Activated CD4-positive, alpha-beta T cell treated with anti-CD3 and anti-CD28 coated beads for 4 hours (primary cell): ENCODE results near the gene IFT27.

Experiments used
- DNase-seq, 2 donors: peaks; one replicate each; pipeline ENCODE4 v3.0.0-alpha.2; 2020

IFT27 gene, protein sequence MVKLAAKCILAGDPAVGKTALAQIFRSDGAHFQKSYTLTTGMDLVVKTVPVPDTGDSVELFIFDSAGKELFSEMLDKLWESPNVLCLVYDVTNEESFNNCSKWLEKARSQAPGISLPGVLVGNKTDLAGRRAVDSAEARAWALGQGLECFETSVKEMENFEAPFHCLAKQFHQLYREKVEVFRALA

DNA sequence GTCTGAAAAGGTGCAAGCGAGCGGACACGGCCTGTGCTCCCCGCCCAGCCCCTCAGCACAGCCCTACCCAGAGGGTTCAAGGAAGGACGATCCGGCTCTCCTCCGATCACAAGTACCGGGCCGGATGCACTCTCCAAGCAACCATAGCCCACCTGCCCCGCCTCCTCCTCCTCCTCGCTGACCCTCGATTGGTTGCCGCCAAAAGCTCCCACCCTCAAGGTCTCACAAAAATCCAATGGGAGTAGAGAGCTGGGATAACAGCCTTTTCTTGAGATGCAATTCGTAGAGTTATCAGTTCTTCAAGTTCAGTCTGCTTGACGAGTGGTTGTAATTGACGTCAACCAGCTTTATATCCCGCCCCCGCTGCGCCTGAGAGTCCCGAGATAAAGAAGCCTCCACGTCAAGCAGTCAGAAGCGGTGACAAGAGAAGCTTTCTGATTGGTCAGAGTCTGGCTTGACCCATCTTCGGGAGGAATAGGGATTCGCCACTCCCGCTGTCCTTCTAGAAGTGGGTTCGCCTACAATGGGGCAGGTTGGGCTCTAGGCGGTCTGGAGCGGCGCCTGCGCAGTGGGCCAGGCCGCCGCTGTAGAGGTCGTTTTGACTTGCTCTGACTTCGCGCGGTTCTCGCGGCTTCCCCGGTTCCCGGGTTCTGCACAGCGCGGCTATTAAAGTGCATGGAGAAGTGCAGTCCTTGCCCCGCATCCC is at the start of gene IFT27:
Gene IFT27 (minus strand): TSS at position 156 of the 706 bp plus-strand sequence. CDS start 412 bp downstream, outside the sequence.
- DNase-seq: peak; percentile 96 to 98

DNA sequence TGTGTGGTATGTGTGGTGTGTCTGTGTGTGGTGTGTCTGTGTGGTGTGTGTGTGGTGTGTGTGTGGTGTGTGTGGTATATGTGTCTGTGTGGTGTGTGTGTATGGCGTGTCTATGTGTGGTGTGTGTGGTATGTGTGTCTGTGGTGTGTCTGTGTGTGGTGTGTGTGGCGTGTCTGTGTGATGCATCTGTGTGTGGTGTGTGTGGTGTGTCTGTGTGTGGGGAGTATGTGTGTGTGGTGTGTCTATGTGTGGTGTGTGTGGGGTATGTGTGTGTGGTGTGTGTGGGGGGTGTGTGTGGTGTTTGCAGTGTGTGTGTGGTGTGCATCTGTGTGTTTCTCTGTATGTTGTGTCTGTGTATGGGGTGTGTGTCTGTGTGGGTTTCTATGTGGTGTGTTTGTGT is 48.7 kb upstream of the IFT27 start:
- DNase-seq: no peak

DNA sequence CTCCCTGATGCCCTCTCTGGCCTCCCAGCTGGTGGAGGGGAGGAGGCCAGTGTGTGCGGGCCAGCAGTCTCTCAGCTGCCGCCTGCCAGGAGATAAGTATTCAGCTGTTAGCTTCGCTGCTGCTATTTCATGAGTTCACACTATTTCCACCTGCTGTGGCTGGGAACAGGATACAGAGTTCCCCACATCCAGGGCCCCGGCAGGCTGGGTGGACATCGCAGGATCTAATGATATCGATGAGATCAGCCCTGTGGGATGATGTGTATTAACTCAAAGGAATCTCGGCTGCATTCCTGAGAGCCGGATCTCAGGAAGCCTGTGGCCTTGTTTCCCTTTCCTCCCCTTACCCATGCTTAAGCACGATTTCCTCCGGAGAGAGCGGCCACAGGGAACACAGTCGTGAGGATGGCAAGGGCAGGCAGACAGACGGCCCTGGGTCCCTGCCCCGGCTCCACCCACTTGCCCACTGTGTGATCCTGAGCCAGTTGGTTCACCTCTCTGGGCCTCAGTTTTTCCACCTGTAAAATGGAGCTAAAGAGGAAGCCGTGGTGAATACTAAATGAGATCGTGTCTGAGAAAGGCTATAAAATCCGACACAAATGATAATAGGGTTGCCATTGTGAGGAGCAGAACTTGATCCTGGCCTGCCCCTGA is 47.4 kb upstream of the IFT27 start:
- DNase-seq: no peak

DNA sequence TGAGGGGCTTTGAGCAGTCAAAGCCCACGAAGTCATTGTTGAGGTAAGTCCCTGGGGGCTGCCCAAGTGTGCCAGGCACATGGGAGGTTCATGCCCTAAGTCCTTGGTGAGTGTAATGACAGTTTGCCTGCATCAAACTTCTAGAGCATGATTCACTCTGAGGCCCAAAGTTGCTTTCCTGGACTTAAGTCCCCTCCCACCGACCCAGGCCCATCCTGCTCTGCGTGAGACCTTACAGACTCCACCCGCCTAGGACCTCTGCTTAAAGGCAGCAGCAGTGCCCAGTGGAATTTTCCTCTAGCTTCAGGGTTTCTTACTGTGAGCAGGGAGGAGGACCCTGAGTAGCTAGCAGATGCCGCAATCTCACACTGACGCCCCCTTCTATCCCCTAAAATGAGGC is 46.7 kb upstream of the IFT27 start:
- no peak for DNase-seq

DNA sequence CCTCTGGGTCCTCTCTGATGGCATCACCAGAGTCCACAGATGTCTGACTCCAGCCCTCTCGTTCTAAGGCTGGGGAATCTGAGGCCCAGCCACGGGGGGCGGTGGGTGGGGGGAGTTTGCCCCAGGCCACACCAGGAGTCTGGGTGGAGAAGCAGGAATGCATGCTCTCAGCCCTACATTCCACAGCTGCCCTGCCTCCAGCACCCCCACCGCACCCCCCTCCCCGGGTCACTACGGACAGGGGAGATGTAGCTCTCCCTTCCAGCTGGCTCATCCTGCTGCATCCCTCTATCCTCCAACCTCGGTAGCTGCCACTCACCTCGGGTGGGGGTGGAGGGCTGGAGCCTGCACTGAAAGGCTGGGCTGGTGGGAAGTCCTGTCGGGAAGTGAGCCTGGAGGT is 43.2 kb upstream of the IFT27 start:
- DNase-seq: no peak

DNA sequence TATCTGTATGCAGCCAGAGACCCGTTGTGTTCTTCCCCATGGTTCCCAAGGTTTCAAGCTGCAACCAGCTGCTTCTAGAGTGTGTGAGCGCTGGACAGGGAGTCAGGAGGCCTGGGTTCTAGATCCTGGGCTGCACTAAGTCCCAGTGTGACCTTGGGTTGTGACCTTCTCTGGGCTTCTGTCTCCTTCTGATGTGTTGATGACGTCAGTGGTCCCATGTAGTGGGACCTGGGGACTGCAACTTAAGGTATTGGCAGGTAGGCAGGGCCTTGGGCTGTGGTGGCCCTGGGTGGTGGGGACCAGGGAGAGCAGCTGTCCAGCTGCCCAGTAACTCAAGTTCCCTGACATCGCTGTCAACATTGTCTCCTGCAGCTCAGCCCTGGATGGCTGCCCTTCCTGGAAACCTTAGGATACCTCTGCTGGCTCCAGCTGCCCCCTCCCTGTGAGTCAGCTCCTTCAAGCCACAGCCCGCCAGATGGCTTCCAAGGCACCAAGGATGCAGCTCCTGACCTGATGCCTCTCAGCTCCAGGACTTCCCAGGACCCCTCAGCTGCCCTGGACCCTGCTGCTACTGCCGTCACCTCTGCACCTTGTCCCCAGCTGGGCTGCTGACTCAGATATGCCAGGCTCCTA is 42.2 kb upstream of the IFT27 start:
- no peak for DNase-seq

DNA sequence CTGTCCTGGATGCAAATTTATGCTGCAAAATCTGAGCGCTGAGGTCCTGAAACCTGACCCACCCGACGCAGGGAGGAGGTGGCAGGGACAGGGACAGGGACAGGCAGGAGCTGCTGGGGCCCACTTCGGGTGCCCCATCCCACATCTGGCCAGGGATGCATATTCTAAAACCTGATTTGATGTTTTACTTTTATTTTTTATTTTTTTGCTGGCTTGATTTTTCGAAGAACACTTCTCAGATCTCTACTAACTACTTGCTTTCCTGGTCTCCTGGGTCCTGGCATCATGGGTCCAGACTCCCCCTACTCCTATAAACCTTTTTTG is 41.6 kb upstream of the IFT27 start:
- DNase-seq: no peak

DNA sequence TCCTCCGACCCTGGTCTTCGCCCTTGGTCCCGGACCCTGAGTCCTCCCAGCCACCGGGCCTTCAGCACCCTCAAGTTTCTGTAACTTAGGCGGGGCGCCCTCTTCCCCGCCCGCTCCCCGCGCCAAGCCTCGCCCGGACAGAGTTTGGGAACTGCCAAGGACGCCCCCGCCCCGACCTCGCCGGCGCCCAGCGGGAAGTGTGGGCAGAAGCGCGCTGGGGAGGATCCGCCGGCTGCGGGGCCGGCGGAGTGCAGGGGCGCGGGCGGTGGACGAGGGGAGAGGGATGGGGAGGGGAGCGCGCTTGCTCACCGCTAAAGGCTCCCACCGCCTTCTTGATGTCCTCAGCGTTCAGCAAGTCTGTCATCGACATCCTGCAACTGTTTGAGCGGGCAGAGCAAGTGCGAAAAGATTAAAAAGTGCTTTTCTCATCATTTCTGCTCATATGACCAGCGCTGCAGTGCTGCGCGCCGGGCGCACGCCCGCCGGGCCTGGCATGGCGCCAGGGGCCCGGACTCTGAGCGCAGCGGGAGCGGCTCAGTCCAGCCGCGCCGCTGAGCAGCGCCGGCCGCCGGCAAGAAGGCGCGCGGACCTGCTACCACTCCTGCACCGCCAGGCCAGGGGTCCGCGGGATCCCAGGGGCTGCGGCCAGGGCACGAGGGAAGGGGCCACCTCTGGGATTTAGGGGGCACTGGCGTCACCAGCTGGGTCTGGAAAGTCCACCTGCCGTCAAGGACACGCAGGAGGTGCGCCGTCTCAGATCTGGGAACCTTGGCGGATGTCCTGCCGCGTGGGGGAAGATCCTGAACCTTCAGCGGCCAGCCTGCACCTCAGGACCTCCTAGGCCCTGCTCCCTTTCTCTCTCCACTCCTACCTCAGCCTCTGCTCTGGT is 41.0 kb upstream of the IFT27 start, which contains the start of gene PVALB:
Gene PVALB (minus strand): TSS at position 400 of the 889 bp plus-strand sequence. CDS start 30 bp downstream, at position 370.
- DNase-seq: no peak

DNA sequence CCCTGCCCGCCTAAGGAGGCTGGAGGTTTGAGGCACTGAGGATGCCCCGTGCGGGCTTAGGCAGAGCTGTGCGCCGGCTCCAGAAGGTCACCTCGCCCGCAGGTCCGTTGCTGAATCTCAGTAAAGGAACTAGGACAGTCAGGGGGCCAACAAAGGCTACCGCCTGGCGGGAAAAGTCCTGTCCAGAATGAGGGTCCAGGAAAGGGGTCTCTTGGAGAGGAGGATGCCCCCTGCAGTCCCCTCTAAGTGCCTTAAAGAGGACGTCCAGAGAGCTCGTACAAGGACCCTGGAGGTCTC is 40.4 kb upstream of the IFT27 start:
- DNase-seq: no peak

DNA sequence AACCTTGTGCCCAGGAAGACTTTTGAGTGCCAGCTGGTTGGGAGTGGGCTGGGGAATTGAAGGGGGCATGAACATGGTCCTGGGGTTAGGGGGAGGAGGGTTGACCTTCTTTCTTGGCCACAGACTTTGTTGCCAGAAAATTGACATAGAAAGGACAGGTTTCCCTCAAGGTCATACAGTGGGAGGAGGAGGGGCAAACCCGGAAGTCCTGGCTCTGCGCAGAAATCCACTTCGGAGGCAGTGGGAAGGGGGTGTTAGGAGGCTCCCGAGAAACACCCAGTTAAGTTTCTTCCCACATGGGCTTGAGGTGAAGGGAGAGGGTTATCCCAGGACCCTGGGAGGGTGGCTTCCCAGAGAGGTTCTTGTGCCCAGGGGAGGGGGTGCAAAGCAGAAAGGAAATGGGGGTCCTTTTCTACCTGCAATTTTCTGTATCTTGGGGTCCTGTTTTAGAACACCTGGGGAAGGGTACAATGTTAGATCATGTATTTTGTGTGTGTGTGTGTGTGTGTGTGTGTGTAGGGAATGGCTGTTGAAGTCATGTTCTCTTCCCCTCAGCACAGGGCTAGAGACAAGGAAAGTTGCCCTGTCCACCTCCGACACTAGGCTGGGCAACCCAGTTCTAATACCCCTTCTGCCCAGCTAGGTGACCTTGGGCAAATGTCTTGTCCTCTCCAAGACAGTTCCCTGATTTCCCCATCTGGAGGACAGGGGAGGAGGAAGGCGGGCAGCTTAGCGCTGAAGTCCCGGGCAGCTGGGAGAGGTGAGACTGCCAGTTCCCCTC is 39.8 kb upstream of the IFT27 start:
- DNase-seq: no peak

DNA sequence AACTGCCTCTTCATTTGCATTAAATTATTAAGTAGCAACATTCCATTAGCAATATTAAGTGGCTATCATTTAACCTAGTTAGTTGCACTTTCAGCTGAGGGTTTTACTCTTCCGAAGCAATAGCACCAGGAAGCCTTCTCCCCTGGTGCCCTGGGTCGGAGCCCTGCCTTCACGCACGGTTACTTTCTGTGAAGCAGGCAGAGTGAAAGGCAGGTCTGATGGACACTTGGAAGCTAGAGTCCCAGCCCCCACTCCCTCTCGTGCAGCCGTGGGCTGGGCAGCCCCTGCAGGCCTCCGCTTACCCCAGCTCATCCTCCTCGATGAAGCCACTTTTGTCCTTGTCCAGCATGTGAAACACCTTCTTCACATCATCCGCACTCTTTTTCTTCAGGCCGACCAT is 38.9 kb upstream of the IFT27 start:
- DNase-seq: no peak

DNA sequence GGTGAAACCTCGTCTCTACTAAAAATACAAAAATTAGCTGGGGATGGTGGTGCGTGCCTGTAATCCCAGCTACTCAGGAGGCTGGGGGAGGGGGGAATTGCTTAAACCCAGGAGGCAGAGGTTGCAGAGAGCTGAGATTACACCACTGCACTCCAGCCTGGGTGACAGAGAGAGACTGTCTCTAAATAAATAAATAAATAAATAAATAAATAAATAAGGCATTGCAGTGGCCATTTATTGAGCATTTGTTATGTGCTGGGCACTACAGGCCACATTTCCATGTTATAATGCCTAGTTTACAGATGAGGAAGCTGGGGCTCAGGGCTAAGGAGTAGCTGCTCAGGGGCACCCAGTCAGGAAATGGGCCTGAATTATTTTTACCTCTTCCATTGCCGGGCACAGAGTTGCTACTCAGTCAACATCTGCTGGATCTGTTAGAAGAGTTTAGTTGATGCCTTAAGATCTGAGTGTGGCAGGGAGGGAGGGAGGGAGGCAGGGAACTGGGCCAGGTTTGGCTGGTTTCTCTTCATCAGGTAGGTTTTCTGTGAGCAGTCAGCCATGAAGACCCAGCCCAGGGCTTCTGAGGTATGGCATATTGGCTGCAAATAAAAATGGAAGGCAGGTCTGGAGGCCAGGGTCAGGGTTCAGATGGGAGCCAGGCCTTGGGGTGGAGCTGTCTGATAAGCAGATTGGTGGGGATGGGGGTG is 35.3 kb upstream of the IFT27 start:
- no peak for DNase-seq

DNA sequence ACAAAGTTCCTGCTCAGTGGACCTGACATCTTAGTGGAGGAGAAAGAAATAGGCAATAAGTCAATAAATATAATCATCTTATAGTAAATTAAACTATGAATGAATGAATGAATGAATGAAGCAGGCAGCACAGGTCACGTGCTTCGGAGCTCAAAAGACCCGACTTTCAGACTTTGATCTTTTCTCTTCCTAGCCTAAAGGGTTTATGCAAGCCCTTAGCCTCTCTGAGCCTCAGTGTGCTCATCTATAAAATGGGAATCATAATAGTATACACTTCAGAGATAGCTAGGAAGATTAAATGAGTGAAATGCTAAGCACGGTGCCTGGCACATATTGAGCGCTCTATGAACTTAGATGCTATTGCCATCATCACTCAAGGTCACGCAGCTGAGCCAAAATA is 33.4 kb upstream of the IFT27 start:
- DNase-seq: no peak

DNA sequence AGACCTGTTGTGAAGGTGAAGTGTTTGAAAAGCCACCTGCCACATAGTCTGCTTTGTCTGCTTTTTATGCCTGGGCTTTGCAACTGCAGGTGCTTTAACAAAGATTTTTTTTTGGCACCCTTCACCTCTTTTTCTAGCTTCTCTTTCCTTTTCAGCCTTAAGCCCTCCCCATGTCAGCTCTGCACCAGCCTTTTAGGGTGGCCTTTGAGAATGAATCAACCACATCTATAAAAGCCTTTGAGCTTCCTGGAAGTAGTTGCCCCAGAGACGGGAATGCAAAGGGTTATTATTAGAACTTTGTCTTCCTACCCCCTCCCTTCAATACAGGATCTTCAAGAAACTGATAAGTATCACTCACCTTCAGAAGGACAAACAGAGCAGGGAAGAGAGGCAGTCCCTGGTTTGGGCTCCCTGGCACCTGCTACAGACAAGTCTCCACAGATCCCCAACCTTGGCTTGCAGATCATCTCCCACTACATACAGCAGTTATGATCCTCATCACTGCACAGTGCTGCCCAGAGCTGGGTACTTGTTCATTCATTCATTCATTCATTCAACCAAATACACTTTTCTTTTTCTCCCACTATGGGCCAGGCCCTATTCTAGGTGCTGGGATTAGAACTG is 32.9 kb upstream of the IFT27 start:
- no peak for DNase-seq

DNA sequence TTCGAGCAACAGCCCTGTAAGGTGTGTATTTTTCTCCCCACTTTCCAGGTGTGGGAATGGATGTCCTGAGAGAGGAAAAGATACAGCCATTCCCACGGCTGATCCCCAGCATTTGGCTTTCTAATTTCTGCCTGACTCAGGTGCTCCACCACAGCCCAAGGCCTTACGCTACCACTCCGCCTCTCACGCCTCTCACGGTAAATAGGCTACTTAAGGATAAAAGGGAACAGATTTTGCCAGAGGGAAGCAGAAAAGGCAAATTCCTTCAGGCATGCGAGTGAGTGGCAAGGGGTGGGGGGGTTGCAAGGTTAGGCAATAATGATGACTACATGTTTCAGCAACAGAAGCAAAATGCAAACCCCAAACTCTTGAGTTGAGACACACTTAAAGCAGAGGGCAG is 31.7 kb upstream of the IFT27 start:
- no peak for DNase-seq

DNA sequence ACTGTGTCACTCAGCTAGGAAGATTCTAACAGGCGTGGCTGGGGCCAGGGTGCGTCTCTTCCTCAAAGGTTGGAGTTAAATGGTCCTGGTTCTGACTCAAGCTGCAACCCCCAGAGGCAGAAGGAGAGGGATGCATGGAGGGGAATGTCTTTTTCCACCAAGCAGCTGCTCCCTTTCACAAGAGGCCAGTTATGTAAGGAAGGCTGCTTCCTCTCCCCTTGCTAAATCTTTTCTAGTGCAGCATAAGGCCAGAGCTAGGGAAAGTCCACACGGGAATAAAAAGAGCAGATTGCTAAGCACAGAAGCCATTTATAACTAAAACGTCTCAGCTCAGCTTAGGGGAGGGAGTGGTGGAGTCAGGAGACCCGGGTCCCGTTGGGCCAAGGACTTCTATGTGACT is 30.9 kb upstream of the IFT27 start:
- no peak for DNase-seq

DNA sequence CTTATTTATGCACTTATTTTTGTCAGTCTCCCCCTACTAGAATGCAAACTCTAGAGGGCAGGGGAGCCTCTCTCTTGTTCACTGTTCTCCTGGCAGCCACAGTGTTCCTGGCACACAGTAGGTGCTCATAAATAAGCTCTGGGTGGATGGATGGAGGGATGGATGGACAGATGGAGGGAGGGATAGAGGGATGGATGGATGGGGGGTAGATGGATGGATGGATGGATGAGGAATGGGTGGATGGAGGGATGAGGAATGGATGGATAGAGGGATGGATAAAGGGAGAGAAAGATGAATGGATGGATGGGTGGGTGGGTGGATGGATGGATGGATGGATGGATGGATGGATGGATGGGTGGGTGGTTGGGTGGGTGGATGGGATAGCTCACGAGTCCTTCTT is 27.4 kb upstream of the IFT27 start:
- DNase-seq: no peak

DNA sequence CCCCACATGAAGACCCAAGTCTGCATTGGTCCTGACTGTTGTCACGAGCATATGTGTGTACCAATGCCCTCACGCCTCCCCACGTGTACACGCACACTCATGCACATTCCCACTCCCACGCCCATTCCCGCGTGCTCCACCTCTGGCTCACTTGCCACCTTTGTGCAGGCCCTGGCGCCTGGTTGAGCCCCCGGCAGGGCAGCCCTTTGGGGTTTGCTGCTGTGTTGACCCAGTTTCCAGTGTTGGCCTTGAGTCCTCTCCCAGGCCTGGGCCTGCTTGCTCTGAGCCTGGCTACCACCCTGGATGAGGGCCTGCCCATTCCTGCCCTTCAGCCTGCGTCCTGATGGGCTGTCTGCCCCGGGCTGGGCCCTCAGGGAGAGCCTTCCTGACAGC is 22.8 kb upstream of the IFT27 start:
- DNase-seq: no peak

DNA sequence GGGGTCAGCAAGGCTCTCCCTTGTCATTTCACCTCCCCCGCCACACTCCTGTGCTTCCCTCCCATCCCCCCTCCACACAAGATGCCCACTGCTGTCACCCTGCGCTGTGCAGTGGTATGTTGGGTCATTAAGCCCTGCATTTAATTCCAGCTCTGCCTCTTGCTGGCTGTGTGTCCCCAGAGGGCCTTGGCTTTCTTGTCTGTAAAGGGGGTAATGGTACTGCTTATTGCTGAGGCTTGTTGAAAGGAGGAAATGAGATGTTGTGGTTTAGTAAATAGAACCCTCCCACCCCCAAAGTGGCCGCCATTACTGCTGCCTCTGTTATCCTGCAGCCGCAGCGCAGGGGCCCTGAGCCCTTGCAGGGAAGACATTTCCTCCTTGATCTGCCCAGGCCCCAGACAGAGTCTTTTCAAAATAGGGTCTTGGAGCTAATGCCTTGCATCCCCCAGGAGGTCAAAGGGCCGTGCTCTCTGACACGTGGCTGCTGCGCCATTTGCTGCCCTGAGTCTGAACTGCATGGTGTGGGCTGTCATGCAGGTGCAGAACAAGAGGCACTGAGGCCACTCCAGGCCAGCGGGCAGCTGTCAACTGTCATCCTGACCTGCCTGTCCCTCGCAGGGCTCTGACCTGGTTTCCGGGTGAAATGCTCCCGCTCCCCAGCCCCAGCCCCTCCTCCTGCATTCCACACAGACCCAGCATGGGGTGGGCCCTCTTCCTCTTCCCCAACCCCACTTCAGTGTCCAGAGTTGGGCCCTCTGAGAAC is 22.2 kb upstream of the IFT27 start:
- no peak for DNase-seq

DNA sequence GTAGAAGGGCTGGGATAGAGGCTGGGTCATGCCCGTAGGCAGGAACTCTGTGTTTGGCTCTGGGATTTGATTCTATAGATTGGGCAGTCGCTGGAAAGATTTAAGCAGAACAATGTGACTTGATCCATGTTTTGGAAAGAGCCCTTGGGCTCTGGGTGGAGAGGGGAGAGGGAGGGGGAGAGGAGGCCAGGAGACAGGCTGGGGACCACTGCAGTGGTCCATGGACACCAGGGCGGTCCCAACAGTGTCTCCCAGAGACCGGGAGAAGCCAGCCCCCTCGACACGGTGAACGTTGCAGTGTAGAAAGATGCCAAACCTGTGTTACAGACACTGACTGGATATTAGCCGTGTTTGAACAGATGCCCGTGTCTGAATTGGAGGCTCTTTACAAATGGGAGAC is 21.5 kb upstream of the IFT27 start:
- DNase-seq: no peak
